Stimulated activated CD4-positive, alpha-beta T cell treated with anti-CD3 and anti-CD28 coated beads, Interleukin-4, amount 100 ng/mL, for 1 hour (primary cell): ENCODE data around the gene B4GALNT4.
A peak's percentile ranks its signal among the peaks of the same experiment; 100 is the strongest.
"Not testable (repeated sequence)": the region's sequence is repeated elsewhere in the genome, so short reads cannot be mapped to it uniquely, and the experiment has no call there.

Experiments
- DNase-seq: peaks from one replicate; pipeline ENCODE4 v3.0.0-alpha.2; 2020

Gene B4GALNT4

GRCh38 chr11:394034-394857 lies 24.9 kb downstream of the B4GALNT4 start, which contains the start of gene PKP3:
PKP3 (plus strand) TSS chr11:394209; CDS start chr11:394293, 84 bp downstream.
- no peak for DNase-seq

GRCh38 chr11:394858-395655 lies 25.8 kb downstream of the B4GALNT4 start:
- DNase-seq = no peak

- no peak for DNase-seq
Measured at GRCh38 chr11:395866-396265, 26.6 kb downstream of the B4GALNT4 start.

- DNase-seq = no peak
Measured at GRCh38 chr11:396511-396947, 27.2 kb downstream of the B4GALNT4 start.

GRCh38 chr11:396948-397548 lies 27.7 kb downstream of the B4GALNT4 start:
- DNase-seq = no peak

GRCh38 chr11:398826-399225 lies 29.5 kb downstream of the B4GALNT4 start:
- no peak for DNase-seq

- DNase-seq = no peak
Measured at GRCh38 chr11:399731-400211, 30.5 kb downstream of the B4GALNT4 start.

- no peak for DNase-seq
Measured at GRCh38 chr11:400241-400689, 31.0 kb downstream of the B4GALNT4 start.

- DNase-seq = not testable (repeated sequence)
Measured at GRCh38 chr11:401196-401595, 31.9 kb downstream of the B4GALNT4 start.

GRCh38 chr11:403021-403760 lies 33.9 kb downstream of the B4GALNT4 start:
- DNase-seq = no peak

- no peak for DNase-seq
Measured at GRCh38 chr11:403761-404431, 34.6 kb downstream of the B4GALNT4 start.

- DNase-seq = no peak
Measured at GRCh38 chr11:404551-405264, 35.4 kb downstream of the B4GALNT4 start.

- no peak for DNase-seq
Measured at GRCh38 chr11:405323-405953, 36.1 kb downstream of the B4GALNT4 start.

- no peak for DNase-seq
Measured at GRCh38 chr11:405954-406795, 36.9 kb downstream of the B4GALNT4 start.

- peak; percentile 87 for DNase-seq
Measured at GRCh38 chr11:406796-407650, 37.7 kb downstream of the B4GALNT4 start.

- DNase-seq = no peak
Measured at GRCh38 chr11:407651-408123, 38.4 kb downstream of the B4GALNT4 start.

- no peak for DNase-seq
Measured at GRCh38 chr11:408154-409007, 39.1 kb downstream of the B4GALNT4 start.
